Left ventricle myocardium superior (tissue), 1 donor: ENCODE results near the gene TTI1. TPM values are rescaled to one million over a fixed set of nuclear protein-coding genes. Genes with fewer than 3 reads are reported as not detected.

Experiments used
- ATAC-seq: fragments of 200-7000 bp; cut with Tn5 transposase; one replicate; pipeline ENCODE4 v1.9.1; 2020; ENCODE audit warnings: mild to moderate bottlenecking, moderate library complexity
- DNase-seq: peaks from one replicate; pipeline ENCODE4 v3.0.0-alpha.2; 2020
- intact Hi-C: fragments of 100-400 bp; cut with micrococcal nuclease; formaldehyde crosslinking; loops from one replicate; pipeline ENCODE4 v1.11.0; 2022
- total RNA-seq: library from RNA; stranded (reverse); fragmentation: NEBNext Ultra II Directional; extraction: Animal tissue kit (Norgen Biotek cat#: 25700); gene quantifications from one replicate; pipeline ENCODE4 v1.2.1, GENCODE V29; 2021
- donor health status: DM: no; HTN: yes; CAD: no; lungs with severe emphysema.

Gene TTI1
- total RNA-seq, 1 donor from 2014 or later = 12.5 TPM

DNA sequence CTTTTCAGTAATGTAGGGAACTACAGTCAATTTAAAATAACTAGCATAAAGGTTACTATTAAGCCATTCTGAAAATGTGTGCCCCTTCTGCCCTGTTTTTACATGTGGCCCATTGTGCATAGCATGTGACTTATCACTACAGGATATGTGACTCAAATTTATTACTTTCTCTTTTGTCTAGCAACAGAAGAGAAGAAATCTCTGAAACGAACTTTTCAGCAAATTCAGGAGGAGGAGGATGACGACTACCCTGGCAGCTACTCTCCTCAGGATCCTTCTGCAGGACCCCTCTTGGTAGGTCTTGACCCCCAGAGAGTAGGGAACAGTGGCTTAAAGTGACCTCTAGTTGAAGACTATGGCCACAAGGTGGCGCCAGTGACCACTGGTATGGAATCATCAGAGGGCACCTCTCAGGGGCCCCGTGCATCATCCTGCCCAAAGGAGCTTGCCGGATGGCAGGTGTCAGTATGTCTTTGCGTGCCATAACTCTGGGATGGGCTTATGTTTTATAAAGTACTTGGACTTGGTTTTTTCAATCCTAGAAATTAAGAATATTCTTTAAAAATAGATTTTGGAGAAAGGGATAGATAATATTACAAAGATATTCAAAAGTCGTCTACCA is 24.2 kb upstream of the TTI1 start:
- peak; percentile 94 for DNase-seq
- intact Hi-C loops = loop anchor here (2.0 kb wide), 1 partner anchor 163 kb away; no protein-coding TSS in a partner anchor
- peak; percentile 90 for ATAC-seq

DNA sequence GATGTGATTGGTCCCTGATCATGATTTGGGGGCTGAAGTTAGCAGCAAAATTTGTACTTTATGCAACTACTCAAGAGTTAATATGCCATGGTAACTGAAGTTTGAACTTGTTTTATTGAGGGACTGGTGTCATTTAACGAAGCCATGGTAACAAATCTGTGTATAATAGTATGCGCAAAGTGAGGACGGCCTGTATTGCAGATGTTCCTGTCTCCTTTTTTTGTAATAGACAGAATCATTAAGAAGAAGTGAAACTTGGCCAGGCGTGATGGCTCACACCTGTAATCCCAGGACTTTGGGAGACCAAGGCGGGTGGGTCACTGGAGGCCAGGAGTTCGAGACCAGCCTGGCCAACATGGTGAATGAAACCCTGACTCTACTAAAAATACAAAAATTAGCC is 22.6 kb upstream of the TTI1 start:
- no peak for ATAC-seq
- intact Hi-C loops = loop anchor here (2.0 kb wide), 1 partner anchor 165 kb away; no protein-coding TSS in a partner anchor
- DNase-seq = no peak

DNA sequence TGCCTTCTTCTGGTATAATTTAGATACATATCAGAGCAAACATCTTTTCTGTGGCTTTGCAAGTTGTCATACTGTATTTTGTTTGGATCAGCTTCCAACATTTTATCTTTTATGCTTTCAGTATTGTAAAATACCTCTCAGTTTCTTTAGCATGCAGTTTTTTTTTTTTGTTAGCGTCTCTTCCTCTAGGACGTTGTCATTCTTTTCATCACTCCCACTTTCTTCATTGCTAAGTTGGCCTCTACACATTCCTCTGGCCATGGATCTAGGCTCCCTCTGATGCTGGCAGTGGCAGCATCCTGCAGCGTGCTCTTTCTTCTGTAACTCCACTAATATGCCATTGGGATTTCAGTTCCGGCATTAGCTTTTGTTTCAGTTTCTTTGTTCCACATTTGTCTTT is 22.0 kb upstream of the TTI1 start:
- intact Hi-C loops = no loop called here
- ATAC-seq (no peak), DNase-seq (no peak)

DNA sequence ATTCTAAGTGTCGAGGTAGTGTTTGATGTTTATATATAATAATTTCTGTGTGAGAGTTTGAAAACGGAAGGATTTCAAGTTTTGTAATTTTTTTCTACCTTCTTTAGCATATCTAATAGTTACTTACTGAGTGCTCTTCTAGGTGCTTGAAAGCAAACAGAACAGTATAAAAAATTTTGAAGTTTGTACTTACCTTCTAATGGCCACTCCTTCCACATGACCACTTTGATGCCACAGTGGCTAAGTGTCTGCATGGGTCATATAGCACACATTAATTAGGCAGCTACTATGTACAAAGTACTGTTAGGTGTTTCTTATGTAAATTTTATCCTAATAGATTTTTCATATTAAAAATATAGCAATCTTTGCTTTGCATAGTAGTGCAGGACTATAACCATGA is 21.4 kb upstream of the TTI1 start:
- intact Hi-C loops = no loop called here
- ATAC-seq (no peak), DNase-seq (no peak)

DNA sequence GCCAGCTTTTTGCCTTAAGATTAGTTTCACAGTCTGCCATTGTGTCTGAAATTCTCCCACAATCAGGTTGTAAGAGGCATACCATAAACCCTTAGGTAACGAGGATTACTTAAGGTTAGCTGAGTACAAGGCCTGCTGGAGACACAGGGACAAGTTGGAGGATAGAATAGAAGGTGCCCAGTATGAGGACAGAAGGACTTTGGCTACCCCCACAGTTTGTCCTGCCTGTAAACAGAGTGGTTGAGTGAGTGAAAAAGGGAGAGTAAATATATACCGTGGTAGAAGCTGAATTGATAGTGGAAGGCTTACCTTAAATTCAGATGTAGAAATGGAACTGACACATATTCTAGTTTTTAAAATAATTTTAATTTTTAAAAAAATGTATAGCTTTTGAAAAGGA is 19.6 kb upstream of the TTI1 start:
- intact Hi-C loops = no loop called here
- ATAC-seq (no peak), DNase-seq (no peak)

DNA sequence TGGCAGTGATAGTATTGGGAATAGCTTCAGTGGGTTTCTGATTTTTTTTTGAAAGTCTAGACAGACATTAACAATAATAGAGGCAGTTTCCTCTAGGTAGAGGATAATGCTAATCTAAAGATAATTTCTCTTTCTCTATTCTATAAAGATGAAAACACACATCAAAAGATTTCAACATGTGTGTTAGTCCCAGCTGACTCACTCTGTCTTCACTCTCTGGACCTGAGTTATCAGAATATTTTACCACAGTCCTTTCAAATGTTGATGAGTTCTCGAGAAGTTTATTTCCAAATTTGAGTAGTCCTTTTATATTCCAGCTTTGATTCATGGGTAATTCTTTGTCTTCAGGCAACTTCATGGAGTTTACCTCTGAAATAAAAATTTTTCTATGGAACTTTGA is 17.4 kb upstream of the TTI1 start:
- DNase-seq = no peak
- no peak for ATAC-seq
- intact Hi-C loops = no loop called here

DNA sequence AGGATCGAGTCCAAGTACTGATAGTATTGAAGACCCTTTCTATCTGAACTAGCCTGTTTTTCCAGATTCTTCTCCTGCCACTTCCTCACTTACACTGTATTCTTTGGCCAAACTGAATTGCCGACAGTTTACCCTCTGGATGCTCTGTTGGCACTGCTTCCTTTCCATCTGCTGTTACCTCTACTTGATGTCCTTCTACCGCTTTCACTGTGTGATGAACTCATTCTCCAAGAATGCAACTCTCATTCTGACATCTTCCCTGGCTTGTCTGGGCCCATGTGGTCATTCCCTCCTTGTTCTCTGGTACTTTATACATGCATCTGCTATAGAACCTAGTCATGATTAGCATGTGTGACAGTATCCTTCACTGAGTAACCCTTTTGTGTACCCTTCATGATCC is 16.5 kb upstream of the TTI1 start:
- DNase-seq = no peak

DNA sequence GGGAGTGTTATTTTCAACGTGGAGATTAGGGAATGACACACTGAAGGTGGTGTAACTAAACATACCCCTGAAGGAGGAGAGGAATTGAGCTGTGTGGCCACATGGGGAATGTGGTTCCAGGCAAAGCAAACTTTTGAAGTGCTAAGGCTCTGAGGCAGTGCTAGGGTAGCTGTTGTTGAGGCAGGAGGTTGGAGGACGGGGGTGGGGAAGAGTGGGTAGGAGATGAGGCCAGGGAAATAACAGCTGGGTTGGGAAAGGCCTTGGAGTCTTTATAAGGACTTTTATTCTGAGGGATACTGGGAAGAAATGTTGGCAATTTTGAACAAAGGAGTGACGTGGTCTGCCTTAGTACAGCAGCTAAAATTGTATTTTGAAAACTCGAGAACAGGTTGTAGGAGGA is 13.3 kb upstream of the TTI1 start:
- DNase-seq = no peak
- intact Hi-C loops = no loop called here

More for the DNA sequence above, 16.5 kb upstream of the TTI1 start:
- ATAC-seq = peak; percentile 67
- intact Hi-C loops = no loop called here

DNA sequence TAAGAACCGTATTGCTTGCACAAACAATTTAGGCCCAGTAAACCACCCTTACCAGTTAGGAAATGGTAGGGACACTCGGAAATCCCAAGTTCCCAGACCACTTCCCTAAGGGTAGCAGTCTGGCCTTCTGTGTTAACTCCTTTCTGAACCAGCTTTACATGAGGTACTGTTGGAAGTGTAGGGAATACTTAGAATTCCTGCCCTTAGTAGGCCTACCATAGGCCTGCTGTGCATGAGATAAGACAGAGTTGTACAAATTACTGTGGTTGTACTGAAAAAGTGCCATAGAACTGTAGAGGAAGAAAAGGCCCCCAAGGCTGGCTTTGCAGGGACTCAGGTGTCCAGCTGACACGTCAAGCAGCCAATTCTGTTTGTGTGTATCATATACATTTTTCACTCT is 11.4 kb upstream of the TTI1 start:
- no peak for ATAC-seq
- intact Hi-C loops = no loop called here
- DNase-seq = no peak

More for the DNA sequence above, 13.3 kb upstream of the TTI1 start:
- ATAC-seq = peak; percentile 57

DNA sequence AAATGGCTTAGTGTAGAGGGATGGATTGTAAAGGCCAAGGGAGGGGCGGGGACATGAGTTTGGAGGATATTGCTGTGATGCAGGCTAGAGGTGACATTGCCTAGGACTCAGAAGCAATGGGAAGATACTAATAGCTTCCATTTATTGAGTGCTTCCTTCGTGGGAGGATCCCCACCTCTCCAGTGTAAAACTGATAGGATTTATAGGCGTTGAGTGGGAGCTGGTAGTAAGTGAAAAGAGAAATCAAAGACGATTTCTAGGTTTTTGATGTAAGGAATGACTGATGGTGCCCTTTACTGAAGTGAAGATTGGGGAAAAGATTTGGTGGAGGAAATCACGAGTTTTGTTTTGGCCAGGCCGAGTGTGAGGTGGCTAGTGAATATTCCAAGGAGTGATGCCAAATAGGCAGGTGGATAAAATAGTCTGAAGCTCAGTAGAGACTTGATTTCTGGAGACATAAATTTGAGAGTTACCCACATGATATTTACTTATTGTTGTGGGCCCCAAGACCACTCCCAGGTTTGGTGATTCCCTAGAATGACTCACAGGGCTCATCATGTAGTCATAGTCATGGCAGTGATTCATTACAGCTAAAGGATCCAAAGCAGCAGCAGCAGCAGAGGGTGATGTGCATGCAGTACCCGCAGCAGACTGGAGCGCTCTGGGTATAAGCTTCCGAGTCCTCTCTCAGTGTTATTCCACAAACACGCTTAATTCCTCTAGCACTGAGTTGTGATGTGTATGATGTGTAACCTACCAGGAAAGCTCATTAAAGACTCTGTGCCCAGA is 10.4 kb upstream of the TTI1 start:
- intact Hi-C loops = no loop called here
- no peak for DNase-seq

DNA sequence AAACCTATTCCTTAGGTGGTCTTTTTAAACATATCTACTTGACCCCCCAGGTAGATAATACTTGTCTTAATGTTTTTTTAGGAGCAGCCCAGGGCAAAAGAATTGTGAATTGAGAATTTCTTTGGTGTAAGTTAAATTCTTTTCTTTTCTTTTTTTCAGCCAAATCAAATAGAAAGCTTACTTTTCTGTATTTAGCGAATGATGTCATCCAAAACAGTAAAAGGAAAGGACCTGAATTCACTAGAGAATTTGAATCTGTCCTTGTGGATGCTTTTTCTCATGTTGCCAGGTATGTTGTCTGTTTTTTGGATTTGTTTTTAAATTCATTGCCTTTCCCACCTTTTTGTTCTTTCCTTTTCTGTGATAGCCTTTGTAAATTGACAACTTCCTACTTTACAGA is 7.0 kb upstream of the TTI1 start:
- ATAC-seq (no peak), DNase-seq (no peak)
- intact Hi-C loops = no loop called here

More for the DNA sequence above, 10.4 kb upstream of the TTI1 start:
- no peak for ATAC-seq

DNA sequence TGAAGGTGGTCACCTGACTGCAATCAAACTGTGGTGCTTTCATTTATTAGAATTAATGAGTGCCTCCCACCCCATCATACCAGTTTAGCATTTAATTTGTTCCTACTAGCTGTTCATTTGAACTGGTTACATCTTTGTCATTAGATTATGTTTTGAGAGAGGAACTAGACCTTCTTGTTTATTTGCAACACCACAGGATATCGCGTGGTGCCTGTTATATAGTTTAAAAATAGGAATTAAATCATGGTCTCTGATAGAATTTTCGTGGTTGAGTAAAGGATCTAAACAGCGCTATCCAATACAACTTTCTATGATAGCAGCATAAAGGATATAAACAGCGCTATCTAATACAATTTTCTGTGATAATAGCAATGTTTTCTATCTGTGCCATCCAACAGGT is 3.1 kb upstream of the TTI1 start:
- ATAC-seq = no peak
- no peak for DNase-seq
- intact Hi-C loops = no loop called here

DNA sequence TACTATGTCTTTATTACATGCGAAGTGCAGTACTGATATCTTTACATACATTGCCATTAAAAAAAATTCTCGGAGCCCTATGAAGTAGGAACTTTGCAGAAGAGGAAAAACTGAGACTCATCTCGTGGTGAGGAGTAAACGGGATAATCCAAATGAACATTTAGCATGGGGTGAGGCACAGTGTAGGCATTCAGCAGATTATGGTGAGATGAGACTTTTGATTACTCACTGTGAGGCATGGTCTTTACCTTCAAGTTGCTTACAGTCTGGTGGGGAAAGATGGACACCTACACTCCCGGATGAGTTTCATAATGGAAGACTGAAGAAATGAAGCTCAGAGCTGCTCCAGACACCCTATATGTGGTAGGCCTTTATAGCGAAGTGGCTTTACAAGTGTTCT is 1.7 kb upstream of the TTI1 start:
- DNase-seq = no peak
- ATAC-seq = no peak
- intact Hi-C loops = no loop called here

DNA sequence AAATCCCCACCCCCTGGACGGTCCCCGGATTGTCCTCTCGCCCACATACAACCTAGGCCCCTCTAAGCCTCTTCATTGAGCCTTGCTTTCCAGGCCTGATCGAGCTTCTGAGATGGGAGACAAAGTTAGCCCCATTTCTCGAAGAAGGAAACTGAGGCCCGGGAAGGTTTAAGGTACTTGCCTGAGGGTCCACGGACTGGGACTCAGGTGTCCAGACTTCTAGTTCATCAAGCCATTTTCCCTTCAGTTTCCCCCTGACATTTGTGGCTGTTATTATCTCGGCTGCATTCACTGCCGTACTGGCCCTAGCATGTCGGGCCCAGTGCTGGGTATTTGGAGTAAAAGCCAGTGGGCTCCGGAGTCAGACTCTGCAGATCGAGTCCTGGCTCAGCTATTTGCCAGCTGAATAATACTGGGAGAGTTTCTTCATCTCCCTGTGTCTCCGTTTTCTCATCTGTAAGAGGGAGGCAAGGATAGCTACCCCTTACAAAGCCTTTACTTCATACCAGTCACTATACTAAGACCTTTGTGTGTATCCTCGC is 923 bp upstream of the TTI1 start:
- ATAC-seq = peak; percentile 26
- intact Hi-C loops = no loop called here

DNA sequence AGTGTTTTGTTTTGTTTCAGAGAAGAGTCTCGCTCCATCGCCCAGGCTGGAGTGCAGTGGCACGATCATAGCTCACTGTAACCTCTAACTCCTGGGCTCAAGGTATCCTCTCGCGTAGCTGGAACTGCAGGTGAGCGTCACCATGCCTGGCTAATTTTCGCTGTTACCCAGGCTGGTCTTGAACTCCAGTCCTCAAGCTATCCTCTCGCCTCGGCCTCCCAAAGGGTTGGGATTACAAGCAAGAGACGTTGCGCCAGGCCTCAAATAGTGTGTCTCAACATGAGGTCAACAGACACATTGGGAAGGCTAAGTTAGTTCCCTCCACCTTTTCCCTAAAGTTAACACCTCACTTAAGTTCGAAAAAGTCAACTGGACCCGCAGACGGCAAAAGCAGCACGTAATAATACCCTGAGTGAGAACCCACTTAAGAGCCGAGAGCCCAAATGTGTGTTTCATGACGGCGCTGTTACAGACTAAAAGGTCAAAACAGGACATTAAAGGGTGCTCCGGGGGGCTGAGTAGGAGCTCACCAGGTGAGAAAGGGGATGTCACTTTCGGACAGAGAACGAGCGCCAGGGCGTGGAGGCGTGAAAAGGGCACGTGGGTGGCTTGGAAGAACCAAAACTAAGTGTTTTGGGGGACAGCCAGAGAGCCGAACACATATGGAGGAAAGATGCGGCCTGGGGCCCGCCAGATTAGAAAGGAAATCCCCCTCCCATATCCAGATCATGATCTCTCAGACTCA is 499 bp downstream of the TTI1 start:
- ATAC-seq = no peak
- no peak for DNase-seq
- intact Hi-C loops = no loop called here

More for the DNA sequence above, 923 bp upstream of the TTI1 start:
- no peak for DNase-seq

DNA sequence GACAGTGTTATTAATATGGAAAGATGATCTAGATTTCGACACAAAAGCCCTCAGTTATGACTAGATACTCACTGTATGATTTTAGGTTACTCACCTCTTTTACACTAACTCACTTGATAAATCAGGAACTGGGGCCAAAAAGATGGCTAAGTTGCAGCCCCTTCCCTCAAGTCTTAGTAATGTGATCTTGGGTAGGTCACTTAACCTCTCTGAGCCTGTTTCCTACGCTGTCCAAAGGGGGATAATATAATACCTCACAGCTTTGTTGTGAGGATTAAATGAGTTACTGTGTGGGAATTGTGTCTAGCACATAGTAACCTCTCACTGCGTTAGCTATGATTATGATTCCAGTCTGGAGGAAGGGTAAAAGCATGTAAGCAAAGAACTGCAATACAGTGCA is 1.3 kb downstream of the TTI1 start:
- ATAC-seq (no peak), DNase-seq (no peak)
- intact Hi-C loops = no loop called here

DNA sequence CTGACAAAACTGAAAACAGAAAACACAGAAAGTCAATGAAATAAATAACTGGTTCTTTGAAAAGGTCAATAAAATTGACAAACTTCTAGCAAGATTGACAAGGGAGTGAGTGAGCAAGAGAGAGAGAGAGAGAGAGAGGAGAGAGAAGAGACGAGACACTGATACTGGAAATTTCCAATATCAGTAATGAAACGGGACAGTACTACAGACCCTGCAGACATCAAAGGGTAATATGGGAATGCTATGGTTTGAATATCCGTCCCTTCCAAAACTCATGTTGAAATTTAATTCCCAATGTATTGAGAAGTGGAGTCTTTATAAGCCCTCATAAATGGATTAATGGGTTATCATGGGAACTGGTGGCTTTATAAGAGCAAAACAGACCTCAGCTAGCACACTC is 3.8 kb downstream of the TTI1 start:
- DNase-seq = no peak
- intact Hi-C loops = no loop called here
- no peak for ATAC-seq

DNA sequence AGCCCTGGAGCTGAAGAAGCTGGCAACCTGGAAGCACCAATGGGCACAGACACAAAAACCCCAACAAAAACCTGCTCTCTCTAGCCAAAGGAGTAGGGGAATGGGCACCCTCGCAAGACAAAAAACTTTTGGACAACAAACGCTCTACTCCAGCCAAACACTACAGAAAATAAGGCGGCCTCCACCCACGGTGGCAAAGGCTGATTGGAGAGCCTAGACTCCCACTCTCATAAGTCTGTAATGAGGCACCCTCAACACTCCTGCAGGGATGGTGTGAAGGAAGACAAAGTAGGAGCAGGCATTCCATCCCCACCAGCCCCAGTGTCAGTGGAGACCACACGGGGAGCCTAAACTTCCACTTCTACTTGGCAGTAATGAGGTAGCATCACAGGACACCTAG is 8.8 kb downstream of the TTI1 start:
- DNase-seq (no peak), ATAC-seq (no peak)
- intact Hi-C loops = no loop called here

DNA sequence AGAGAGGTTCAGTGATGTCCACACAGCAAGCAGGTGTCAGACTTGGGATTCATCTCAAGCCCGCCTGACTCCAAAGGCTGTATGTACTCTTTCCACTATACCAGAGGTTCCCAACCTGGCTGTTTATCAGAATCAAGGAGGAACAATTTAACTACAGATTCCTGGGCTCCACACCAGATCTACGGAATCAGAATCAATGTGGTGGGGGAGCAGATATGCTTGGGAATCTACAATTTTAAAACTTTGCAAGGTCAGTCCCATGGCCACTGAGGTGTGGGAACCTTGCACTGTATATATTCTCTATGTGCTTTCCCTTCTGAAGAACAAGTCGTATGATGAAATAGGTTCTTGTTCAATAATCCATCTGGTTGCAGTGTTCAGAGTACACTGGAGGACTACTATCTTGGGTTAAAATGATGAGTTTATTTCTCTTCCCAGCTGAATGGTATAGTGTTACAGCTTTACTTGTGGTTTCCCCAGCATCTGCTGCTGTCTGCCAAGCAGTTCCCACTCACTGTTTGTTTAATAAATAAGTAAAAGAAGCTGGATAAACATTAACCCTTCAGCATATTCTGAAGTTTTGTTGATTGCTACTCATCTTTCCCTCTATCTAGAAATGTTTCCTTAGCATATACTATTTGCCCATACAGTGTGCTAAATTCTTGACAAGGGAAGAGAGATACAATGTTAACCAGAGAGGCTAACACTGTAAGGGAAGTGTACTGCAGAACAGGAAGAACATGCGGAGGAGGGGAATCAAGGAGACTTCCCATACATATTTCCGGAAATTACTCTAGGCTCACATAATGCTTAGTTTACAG is 9.9 kb downstream of the TTI1 start:
- ATAC-seq (no peak), DNase-seq (no peak)
- intact Hi-C loops = no loop called here
